ENCODE measurements around the gene C1orf105.

- TF ChIP-seq POLR2A (IDR thresholded peaks at IDR 0.05) (no peak), POLR2AphosphoS5 (IDR thresholded peaks at IDR 0.05) (no peak), CTCF (IDR thresholded peaks at IDR 0.05) (no peak), EP300 (IDR thresholded peaks at IDR 0.05) (no peak)
Measured at GRCh38 chr1:172390301-172390682, 30.2 kb upstream of the C1orf105 start.

Data from suprapubic skin (tissue), 4 donors.